H1 (cell line): ENCODE results near the gene SNU13. TPM values are rescaled to one million over a fixed set of nuclear protein-coding genes. Genes with fewer than 3 reads are reported as not detected.

Experiments
- CTCF ChIA-PET: fragments of 300-600 bp; sonication (Branson Sonifier 250); formaldehyde crosslinking; loops from one replicate; lab custom pipeline; 2021; ENCODE audit not compliant: partially characterized antibody; lab: Charles Lee
- POLR2A ChIA-PET: fragments of 300-600 bp; sonication (Branson Sonifier 250); formaldehyde crosslinking; loops from one replicate; lab custom pipeline; 2021; ENCODE audit warnings: inconsistent platforms; ENCODE audit not compliant: partially characterized antibody; lab: Charles Lee
- DNase-seq, 2 experiments: peaks; one replicate each; pipeline versions ENCODE4 v3.0.0 to v3.0.0-alpha.2; 2010 to 2022; ENCODE audit warnings: low spot score in 2 of 2, low read depth in 1 of 2, mixed read lengths in 1 of 2
- FAIRE-seq: peaks from 2 replicates; lab custom pipeline; 2011; peaks lifted over from hg19 to GRCh38; lab: Jason Lieb, UNC
- H2AFZ ChIP-seq: 2 replicates; pipeline ENCODE4 v1.8.1; 2012; ENCODE audit warnings: low read length, inconsistent platforms
- H2AK5ac ChIP-seq: 2 replicates; pipeline ENCODE4 v1.6.1; 2013; ENCODE audit warnings: low read depth, low read length
- H2BK120ac ChIP-seq: replicated peaks from 2 replicates; pipeline ENCODE3; 2013; ENCODE audit warnings: low read depth, low read length, inconsistent platforms
- H2BK12ac ChIP-seq: 2 replicates; pipeline ENCODE4 v1.6.1; 2013; ENCODE audit warnings: low read depth, low read length
- H2BK15ac ChIP-seq: 2 replicates; pipeline ENCODE4 v1.6.1; 2013; ENCODE audit warnings: low read length
- H2BK20ac ChIP-seq: 2 replicates; pipeline ENCODE4 v1.6.1; 2013; ENCODE audit warnings: low read length
- H2BK5ac ChIP-seq: 2 replicates; pipeline ENCODE4 v1.6.1; 2013; ENCODE audit warnings: low read depth, low read length
- H3K14ac ChIP-seq: 2 replicates; pipeline ENCODE4 v1.6.1; 2013; ENCODE audit warnings: inconsistent platforms; ENCODE audit not compliant: insufficient read length
- H3K18ac ChIP-seq: 2 replicates; pipeline ENCODE4 v1.6.1; 2013; ENCODE audit warnings: low read length; ENCODE audit errors: extremely low read depth
- H3K23ac ChIP-seq: 2 replicates; pipeline ENCODE4 v1.6.1; 2013; ENCODE audit warnings: inconsistent platforms; ENCODE audit not compliant: insufficient read length
- H3K23me2 ChIP-seq: 2 replicates; pipeline ENCODE4 v1.6.1; 2013; ENCODE audit warnings: low read depth, low read length
- H3K27ac ChIP-seq: 2 replicates; pipeline ENCODE4 v1.6.1; 2011; ENCODE audit warnings: low read depth, low read length, inconsistent platforms
- H3K27me3 ChIP-seq, 4 experiments: replicated peaks in 1 of 4; 1 replicate in 1 of 4; 2 replicates in 3 of 4; pipeline versions ENCODE4 v1.6.1 to v1.8.1; 2011 to 2013; ENCODE audit warnings: low read length in 3 of 4, mild to moderate bottlenecking in 3 of 4, inconsistent platforms in 2 of 4, mixed read lengths in 2 of 4, moderate library complexity in 1 of 4; ENCODE audit not compliant: control insufficient read depth in 3 of 4, insufficient read depth in 3 of 4; ENCODE audit errors: extremely low read depth in 1 of 4
- H3K36me3 ChIP-seq, 4 experiments: 2 replicates each; pipeline versions ENCODE4 v1.6.1 to v1.8.1; 2011 to 2013; ENCODE audit warnings: mild to moderate bottlenecking in 4 of 4, low read length in 3 of 4, moderate library complexity in 2 of 4, control low read depth in 1 of 4, inconsistent platforms in 1 of 4; ENCODE audit not compliant: insufficient read depth in 4 of 4, control insufficient read depth in 2 of 4
- H3K4ac ChIP-seq: replicated peaks from 2 replicates; pipeline ENCODE3; 2013; ENCODE audit warnings: low read length, low read depth, mixed read lengths, inconsistent platforms; ENCODE audit not compliant: insufficient read length
- H3K4me1 ChIP-seq, 4 experiments: replicated peaks in 1 of 4; 1 replicate in 1 of 4; 2 replicates in 3 of 4; pipeline versions ENCODE4 v1.6.1 to v1.8.1; 2011 to 2013; ENCODE audit warnings: low read length in 3 of 4, inconsistent platforms in 2 of 4, mixed read lengths in 1 of 4; ENCODE audit not compliant: insufficient read depth in 4 of 4, control insufficient read depth in 3 of 4
- H3K4me2 ChIP-seq, 2 experiments: 2 replicates each; pipeline versions ENCODE4 v1.6.1 to v1.8.1; 2011 to 2013; ENCODE audit warnings: low read depth in 2 of 2, low read length in 2 of 2, control low read depth in 1 of 2, inconsistent platforms in 1 of 2, mild to moderate bottlenecking in 1 of 2; ENCODE audit not compliant: insufficient read depth in 1 of 2
- H3K4me3 ChIP-seq, 4 experiments: fragments of 200-600, 300-600 bp in 1 of 4; sonication (generic), shearing (Covaris generic), sonication (Bioruptor Twin) in 1 of 4; 2 replicates each; pipeline versions ENCODE4 v1.5.1 to v1.8.1; 2011 to 2016; ENCODE audit warnings: low read length in 4 of 4, low read depth in 3 of 4, control low read depth in 2 of 4, inconsistent platforms in 2 of 4, mild to moderate bottlenecking in 2 of 4, mixed read lengths in 1 of 4, moderate library complexity in 1 of 4; ENCODE audit not compliant: insufficient read depth in 2 of 4; ENCODE audit errors: extremely low read depth in 1 of 4
- H3K56ac ChIP-seq: replicated peaks from 2 replicates; pipeline ENCODE3; 2013; ENCODE audit warnings: low read depth, mild to moderate bottlenecking, mixed read lengths, low read length, inconsistent platforms; ENCODE audit not compliant: insufficient read length
- H3K79me1 ChIP-seq: 2 replicates; pipeline ENCODE4 v1.6.1; 2013; ENCODE audit warnings: low read depth, low read length, control low read depth
- H3K79me2 ChIP-seq, 2 experiments: 2 replicates each; pipeline versions ENCODE4 v1.6.1 to v1.8.1; 2012 to 2013; ENCODE audit warnings: low read length in 2 of 2, mild to moderate bottlenecking in 2 of 2, inconsistent platforms in 1 of 2; ENCODE audit not compliant: insufficient read depth in 2 of 2, control insufficient read depth in 1 of 2
- H3K9ac ChIP-seq, 4 experiments: replicated peaks in 1 of 4; 1 replicate in 1 of 4; 2 replicates in 3 of 4; pipeline versions ENCODE4 v1.6.1 to v1.8.1; 2011 to 2013; ENCODE audit warnings: low read depth in 3 of 4, low read length in 3 of 4, control low read depth in 2 of 4, mild to moderate bottlenecking in 2 of 4, moderate library complexity in 2 of 4, inconsistent platforms in 1 of 4; ENCODE audit errors: extremely low read depth in 1 of 4
- H3K9me3 ChIP-seq, 2 experiments: 2 replicates each; pipeline versions ENCODE4 v1.6.1 to v1.8.1; 2012 to 2013; ENCODE audit warnings: mild to moderate bottlenecking in 2 of 2, moderate library complexity in 2 of 2, control low read depth in 1 of 2, inconsistent platforms in 1 of 2, low read depth in 1 of 2, low read length in 1 of 2, mixed read lengths in 1 of 2; ENCODE audit not compliant: insufficient read depth in 2 of 2
- H4K20me1 ChIP-seq, 2 experiments: replicated peaks in 1 of 2; 2 replicates each; pipeline versions ENCODE3 to v1.8.1; 2011 to 2013; ENCODE audit warnings: inconsistent platforms in 2 of 2, low read length in 2 of 2, mild to moderate bottlenecking in 1 of 2; ENCODE audit not compliant: insufficient read depth in 2 of 2, control insufficient read depth in 1 of 2
- H4K5ac ChIP-seq: 2 replicates; pipeline ENCODE4 v1.6.1; 2013; ENCODE audit warnings: low read length, low read depth, mixed read lengths, inconsistent platforms; ENCODE audit not compliant: insufficient read length
- H4K8ac ChIP-seq: 2 replicates; pipeline ENCODE4 v1.8.0; 2013; ENCODE audit warnings: mild to moderate bottlenecking, moderate library complexity, low read length, inconsistent platforms; ENCODE audit not compliant: insufficient read depth; ENCODE audit errors: extremely low read depth
- H4K91ac ChIP-seq: replicated peaks from 2 replicates; pipeline ENCODE3; 2013; ENCODE audit warnings: low read length, mixed read lengths, inconsistent platforms; ENCODE audit not compliant: insufficient read length
- TEAD4 ChIP-seq: IDR thresholded peaks from 2 replicates; pipeline ENCODE4 v1.6.1; 2012; ENCODE audit warnings: low read depth, low read length, inconsistent platforms, mixed read lengths
- WGBS, 2 experiments: shearing (Covaris generic) in 1 of 2; methylation state at CpG; one replicate each; pipeline versions ENCODE4 v1.1.6 to v1.1.7; 2013 to 2015; ENCODE audit warnings: low lambda C conversion rate in 2 of 2, mixed read lengths in 2 of 2, inconsistent platforms in 1 of 2, low coverage in 1 of 2, missing lambda C conversion rate in 1 of 2; ENCODE audit not compliant: insufficient replicate concordance in 2 of 2, insufficient coverage in 1 of 2, insufficient read length in 1 of 2; ENCODE audit errors: extremely low coverage in 1 of 2, missing lambda C conversion rate in 1 of 2; 5-methylcytosine and 5-hydroxymethylcytosine counted together
- polyA plus RNA-seq, 7 experiments: library from polyadenylated mRNA; depleted of rRNA in 3 of 7; stranded (reverse) in 5 of 7; unstranded in 2 of 7; fragments of >200 nt in 5 of 7; fragments of 200-250 nt in 2 of 7; gene quantifications; 1 replicate in 5 of 7; 2 replicates in 1 of 7; 4 replicates in 1 of 7; pipeline versions ENCODE4 v1.2.1 to v1.2.3, GENCODE V29; 2011 to 2013; ENCODE audit warnings: missing spikeins in 2 of 7, mixed read lengths in 2 of 7
- total RNA-seq: library from RNA; stranded (reverse); fragmentation: NEBNext Ultra II Directional; extraction: Animal tissue kit (Norgen Biotek cat#: 25700); gene quantifications from 2 replicates; pipeline ENCODE4 v1.2.1, GENCODE V29; 2021
- TF ChIP-seq, protein P1 (sequence below): IDR thresholded peaks from 2 replicates; pipeline ENCODE4 v1.6.1; 2012; ENCODE audit warnings: inconsistent platforms
- TF ChIP-seq, protein P2 (sequence below): IDR thresholded peaks from 2 replicates; pipeline ENCODE4 v1.6.1; 2012; ENCODE audit warnings: inconsistent platforms

The SNU13 gene
- total and polyA plus RNA-seq, 2 of the 8 experiments (the other 6 are each of a cell fraction or from before 2014, with no cell fraction given): 241 to 281 TPM

DNA sequence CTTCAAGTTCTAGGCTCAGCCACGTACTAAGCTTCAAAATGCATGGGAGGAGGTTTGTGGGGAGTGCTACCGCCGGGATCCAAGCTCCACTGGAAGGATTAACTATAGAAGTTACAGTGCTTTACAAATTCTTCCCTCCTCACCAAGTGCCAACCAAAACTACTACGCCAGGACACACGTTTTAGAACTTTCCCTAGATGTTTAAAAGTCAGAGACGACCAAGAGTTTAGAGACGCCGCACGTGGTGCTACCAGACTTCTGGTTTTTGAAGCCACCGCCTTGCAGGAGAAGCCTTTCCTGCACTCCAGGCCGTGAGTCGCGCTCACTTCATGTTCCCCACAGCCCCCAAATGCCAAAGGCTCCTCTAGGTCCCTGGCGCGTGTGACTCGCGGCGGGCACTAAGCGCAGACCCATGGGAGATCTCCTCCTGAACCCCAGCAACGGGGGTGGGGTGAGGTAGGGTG, 734 bp downstream of the SNU13 start:
- Histone ChIP-seq H3K79me2 (peaks cover 10 to 52% of the 10 kb centered on the region in 2 experiments), H3K9ac (peak overlapping the region in 3 of 4 experiments; percentile 62 to 67 (median 65); a peak in 6 of 7 replicates), H4K20me1 (peaks cover 0 to 5% of the 10 kb centered on the region in 2 experiments), H3K4ac (peak overlapping the region; percentile 41), H3K4me2 (peak overlapping the region; percentile 86 to 96), H2BK120ac (no peak overlapping the region), H3K27me3 (no peaks in the 10 kb centered on the region), H2AK5ac (no peak overlapping the region), H2BK5ac (0 out of 2 replicates have a peak overlapping the region, but pooled peaks have one; percentile 83), H2BK20ac (no peak overlapping the region), H2AFZ (no peak overlapping the region), H3K79me1 (peaks cover 3% of the 10 kb centered on the region; the same call in 1 of the 2 replicates), H3K4me3 (peak overlapping the region; percentile 71 to 91 (median 84)), H2BK12ac (0 out of 2 replicates have a peak overlapping the region, but pooled peaks have one; percentile 20), H3K56ac (peak overlapping the region; percentile 19), H3K23me2 (peaks cover 9% of the 10 kb centered on the region), H4K5ac (no peak overlapping the region), H3K23ac (no peak overlapping the region), H3K27ac (no peak overlapping the region), H3K18ac (no peak overlapping the region; the same call in 1 of the 2 replicates), H4K8ac (peak overlapping the region; percentile 46; the same call in 1 of the 2 replicates), H3K4me1 (peaks cover 0 to 3% (median 2%) of the 10 kb centered on the region in 4 experiments; a peak in 6 of 7 replicates), H3K14ac (no peak overlapping the region), H4K91ac (no peak overlapping the region), H2BK15ac (no peak overlapping the region), H3K9me3 (no peaks in the 10 kb centered on the region), H3K36me3 (no peaks in the 10 kb centered on the region)
- DNase-seq (no peak), FAIRE-seq (peak; percentile 39)
- no peak for TF ChIP-seq TEAD4
- TF ChIP-seq, protein P1, sequence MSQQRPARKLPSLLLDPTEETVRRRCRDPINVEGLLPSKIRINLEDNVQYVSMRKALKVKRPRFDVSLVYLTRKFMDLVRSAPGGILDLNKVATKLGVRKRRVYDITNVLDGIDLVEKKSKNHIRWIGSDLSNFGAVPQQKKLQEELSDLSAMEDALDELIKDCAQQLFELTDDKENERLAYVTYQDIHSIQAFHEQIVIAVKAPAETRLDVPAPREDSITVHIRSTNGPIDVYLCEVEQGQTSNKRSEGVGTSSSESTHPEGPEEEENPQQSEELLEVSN: peak; percentile 63; the same call in 1 of the 2 replicates
- TF ChIP-seq, protein P2, sequence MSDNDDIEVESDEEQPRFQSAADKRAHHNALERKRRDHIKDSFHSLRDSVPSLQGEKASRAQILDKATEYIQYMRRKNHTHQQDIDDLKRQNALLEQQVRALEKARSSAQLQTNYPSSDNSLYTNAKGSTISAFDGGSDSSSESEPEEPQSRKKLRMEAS: peak; percentile 66; the same call in 1 of the 2 replicates
- ChIA-PET POLR2A (interaction anchor here (1.0 to 2.0 kb wide), 6 partner anchors 21 to 241 kb away, joined by 3 to 6 read pairs (median 4); partner anchors contain the start of gene TOB2), CTCF (interaction anchor here (1.5 to 4.9 kb wide), 2 partner anchors 10 to 15 kb away, joined by 5 to 36 read pairs; partner anchors contain the start of gene MEI1)
- 4% methylated on average over 20 of the region's 20 CpGs; no CpG with 5 or more reads in 1 of the 2 experiments for WGBS, 2 experiments
